GM04503 (cell line): ENCODE results near the gene SLC39A2.
"Not testable (repeated sequence)": the region's sequence is repeated elsewhere in the genome, so short reads cannot be mapped to it uniquely, and the experiment has no call there.

Experiments
- DNase-seq: peaks from one replicate; pipeline ENCODE4 v3.0.0-alpha.2; 2012; ENCODE audit warnings: low read depth

Gene SLC39A2, protein sequence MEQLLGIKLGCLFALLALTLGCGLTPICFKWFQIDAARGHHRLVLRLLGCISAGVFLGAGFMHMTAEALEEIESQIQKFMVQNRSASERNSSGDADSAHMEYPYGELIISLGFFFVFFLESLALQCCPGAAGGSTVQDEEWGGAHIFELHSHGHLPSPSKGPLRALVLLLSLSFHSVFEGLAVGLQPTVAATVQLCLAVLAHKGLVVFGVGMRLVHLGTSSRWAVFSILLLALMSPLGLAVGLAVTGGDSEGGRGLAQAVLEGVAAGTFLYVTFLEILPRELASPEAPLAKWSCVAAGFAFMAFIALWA

DNA sequence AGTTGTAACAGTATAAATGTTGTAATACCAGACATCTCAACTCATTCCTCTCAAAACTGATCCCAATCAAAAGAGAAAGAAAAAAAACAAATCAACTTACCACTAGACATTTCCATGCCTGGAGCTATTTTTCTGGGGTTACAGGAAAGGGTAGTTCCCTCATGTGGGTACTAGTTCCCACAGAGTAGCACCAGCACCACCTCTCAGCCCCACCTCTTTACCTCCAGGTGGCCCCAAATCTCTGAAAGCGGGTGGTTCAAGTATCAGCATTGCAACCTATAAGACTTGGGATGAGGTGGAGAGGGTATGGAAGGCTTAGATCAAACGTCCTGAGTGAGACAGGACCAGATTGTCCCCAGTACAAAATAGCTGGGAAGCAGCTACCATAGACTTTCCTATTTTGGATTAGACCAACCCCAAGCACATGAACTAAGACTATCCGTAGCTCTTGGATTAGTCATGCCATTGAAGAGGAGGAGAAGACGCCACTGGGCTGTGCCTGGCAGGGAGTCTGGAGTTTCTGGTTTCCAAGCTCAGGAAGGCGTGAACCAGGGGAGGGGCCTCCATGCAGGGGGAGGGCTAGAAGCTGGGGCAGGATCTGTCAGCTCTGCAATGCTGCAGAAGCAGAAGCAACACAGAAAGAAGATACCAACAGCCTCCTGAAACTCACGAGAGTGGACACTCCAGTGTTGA is at the start of gene SLC39A2:
Gene SLC39A2, plus strand, starts transcription at position 620 of the 693 bp plus-strand sequence. CDS start 154 bp downstream, outside the sequence.
- peak; percentile 60 for DNase-seq

DNA sequence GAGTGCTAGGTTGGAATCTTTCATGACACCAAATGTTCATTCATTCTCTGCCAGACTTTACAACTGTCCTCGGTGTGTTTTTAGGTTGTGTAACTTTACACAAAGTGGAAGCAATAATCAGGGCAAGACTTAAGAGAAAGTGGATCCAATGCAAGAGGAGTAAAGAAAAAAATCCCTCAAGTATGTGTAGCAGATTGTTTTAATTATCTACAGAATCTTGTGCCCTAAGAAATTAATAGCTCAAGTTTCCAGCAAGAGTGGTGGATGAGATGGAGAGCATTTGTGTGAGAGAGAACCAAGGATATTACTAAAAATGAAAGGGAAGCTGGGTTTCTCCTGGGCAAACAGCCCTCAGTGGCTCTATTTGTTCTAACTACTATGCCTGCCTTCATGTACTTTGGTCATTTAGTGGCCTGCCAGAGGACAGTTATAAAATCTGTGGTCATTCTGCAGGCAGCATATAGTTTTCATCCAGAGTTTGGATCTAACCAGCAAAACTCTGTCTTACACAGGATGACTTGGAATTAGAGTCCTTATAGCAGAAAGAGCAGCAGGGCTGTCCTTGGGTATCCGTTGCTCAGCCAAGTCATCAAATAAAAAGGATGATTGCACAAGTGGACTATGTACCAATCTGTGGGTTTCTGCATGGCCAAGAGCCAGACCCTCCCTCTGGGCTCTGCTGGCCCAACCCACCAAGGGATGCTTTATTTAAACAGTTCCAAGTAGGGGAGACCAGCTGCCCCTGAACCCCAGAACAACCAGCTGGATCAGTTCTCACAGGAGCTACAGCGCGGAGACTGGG is 44.2 kb upstream of the SLC39A2 start, which contains the start of gene RNASE2:
Gene RNASE2, plus strand, starts transcription at position 752 of the 802 bp plus-strand sequence. CDS start 285 bp downstream, outside the sequence.
- DNase-seq, result not testable (repeated sequence)

DNA sequence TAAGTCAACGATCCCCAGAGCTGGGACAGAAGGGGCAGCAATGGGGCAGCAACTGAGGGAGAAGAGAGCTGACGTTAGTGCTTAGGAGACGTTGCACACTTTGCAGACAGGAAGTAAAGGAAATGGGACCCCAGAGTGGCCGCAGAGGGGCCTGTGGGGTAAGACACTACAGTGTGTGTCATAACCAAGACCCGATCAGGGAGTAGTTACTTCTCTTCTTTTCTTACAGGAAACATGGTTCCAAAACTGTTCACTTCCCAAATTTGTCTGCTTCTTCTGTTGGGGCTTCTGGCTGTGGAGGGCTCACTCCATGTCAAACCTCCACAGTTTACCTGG is 43.6 kb upstream of the SLC39A2 start:
- DNase-seq, result not testable (repeated sequence)

DNA sequence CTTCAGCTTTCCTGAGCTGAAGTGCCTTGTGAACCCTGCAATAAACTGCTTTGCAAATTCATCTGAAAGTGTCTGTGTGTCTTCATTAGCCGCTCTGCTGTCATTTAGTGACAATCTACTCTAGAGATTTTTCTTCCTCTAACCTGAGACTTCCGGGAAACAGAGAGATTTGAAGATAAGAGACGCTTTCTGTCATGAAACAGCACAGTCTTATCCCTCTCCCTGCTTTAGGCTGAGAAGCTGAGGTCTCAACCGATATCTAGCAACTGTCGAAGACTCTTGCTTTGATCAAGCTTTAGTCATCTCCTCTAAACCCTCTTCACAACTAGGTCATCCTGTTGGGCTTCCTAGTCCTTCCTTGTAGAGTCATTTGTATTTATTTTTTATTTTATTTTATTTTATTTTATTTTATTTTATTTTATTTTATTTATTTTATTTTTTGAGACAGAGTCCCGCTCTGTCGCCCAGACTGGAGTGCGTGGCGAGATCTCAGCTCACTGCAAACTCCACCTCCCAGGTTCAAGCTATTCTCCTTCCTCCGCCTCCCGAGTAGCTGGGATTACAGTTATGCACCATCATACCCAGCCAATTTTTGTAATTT is 42.6 kb upstream of the SLC39A2 start:
- DNase-seq, result no peak

DNA sequence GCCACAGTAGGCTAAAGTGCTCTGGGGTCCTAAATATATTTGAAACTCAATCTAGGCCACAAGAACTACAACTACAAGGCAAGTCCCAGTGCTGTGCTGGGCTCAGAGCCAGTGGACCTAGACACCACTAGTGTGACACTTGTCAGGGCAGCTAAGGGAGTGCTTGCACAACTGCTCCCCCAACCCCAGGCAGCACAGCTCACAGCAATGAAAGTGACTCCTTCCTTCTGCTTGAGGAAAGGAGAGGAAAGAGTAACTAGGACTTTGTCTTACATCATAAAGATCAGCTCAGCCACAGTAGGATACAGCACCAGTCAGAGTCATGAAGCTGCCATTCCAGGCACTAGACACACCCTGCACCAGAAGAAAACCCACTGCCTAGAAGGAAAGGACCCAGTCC is 40.1 kb upstream of the SLC39A2 start:
- DNase-seq, result not testable (repeated sequence)

DNA sequence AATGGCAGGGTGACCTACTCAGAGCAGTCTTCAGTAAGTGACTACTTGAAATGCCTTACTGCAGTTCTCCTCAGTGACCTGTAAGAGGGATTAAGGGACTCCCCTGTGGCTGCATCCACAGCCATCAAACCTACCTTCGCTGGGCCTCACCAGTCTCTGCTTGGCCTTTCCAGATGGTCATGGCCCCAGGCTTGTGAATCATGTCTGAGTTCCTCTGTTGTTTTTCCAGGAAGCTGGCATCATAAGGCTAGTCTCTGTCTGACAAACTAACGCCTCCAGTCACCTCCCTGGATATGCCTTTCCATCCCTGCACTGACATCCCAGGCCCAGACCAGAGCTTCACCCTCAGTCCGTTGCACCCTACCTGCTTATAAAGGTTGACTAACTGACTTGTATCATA is 29.8 kb upstream of the SLC39A2 start:
- DNase-seq, result no peak

DNA sequence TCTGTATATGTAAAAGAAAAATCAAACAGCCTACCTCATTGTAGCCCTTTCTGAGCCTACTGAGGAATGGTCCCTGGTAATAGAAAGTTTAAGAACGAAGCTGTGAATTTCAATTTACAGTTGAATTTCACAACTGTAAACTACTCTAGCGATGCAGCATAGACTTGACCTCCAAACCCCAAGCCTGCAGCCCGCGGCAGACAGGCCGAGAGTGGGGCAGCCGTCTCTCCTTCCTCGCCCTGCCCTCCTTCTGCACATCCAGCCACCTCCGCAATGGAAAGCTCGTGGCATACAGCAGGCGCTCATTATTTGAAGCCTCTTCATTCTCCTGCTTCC is 28.5 kb upstream of the SLC39A2 start:
- DNase-seq, result no peak

DNA sequence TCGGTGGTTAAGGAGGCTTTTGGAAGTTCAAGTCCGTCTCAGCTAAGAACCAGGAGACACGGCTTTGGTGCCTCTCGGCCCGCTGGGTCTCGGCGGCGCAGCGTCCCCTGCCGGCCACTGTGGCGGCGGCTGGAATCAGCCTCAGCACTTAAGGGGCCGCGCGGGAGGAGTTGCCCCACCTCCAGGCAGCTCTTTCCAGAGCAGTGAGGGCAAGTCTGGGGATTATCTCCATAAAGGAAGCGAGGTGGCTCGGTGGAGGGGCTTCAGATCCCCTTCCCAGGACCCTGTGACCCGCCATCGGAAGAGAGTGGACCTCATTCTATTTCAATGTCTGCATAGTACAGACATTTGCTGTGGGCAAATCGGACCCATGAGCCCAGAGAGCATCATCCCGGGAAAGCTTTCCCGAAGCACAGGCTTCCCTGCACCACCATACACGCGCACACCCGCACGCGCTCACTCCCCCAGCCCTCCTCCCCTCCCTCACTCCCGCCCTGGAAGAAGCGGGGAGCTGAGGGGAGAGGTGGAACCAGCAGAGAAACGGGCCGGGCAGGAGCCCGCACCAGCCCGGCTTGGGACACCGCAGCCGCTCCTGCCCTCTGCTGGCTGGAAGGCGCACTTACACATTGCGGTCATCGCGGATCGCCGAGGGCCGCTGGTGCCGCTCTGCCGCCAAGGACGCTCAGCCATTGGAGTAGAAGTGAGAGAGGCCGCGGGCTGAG is 27.9 kb upstream of the SLC39A2 start:
- DNase-seq, result peak; percentile 28

DNA sequence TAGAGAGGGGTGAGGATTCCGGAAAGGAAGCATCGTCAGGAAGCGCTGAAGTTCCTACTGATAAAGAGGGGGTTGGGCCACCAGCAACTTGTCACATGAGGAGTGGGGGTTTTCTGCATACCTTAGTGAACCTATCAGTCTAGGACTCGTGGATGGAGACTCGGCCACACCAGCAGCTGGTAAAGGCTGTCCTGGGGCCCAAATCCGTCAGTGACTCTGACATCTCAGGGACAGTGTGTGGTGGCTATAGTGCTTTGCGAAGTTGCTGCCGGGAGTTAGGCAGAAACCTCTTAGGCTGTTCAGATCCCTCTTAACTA is 27.4 kb upstream of the SLC39A2 start:
- DNase-seq, result no peak

DNA sequence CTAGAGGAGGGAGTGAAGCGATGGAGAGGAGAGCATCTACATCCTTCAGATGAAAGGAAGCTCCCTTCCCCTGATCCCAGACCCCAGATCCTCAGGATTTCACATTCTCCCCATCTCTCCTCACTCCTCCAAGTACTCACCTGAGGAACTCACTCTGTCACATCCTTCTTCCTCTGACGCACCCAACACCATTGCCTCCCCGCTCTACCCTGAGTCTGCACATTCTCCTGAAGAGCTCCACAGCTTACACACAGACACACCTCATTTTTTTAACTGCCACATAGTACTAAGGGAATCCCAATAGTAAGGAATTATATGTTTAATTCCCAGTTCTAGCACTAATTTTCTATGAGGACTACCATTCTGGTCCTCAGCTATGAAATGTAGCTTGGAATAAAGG is 25.6 kb upstream of the SLC39A2 start:
- DNase-seq, result no peak

DNA sequence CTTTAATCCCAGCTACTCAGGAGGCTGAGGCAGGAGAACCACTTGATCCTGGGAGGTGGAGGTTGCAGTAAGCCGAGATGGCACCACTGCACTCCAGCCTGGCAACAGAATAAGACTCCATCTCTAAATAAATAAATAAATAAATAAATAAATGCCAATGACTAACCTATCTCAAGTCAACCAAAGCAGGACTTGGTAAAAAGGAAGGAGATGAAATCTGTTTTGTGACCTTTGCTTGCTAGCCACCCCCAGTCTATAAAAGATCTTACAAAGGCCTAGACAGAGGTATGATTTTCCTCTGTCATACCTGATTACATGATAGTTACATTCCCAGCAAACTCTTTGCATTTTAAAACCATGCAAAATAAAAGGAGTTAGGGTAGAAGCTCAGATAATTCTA is 22.8 kb upstream of the SLC39A2 start:
- DNase-seq, result no peak

DNA sequence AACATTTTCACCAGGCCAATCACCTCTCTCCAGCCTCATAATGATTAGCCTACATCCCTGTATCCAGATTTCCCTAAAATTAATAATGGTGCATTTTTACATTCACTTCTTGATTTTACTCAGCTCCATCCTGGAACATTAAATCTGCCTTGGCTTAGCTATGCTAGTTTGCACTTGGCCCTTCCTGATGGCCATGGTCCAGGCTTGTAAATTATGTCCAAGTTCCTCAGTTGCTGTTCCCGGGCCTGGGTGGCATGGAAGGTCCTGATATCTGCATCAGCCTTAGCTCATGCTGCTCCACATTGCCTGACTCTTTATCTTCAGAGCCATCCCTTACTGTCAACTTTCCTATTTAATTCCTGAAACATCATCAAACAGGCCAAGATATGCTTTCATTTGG is 20.4 kb upstream of the SLC39A2 start:
- DNase-seq, result no peak

DNA sequence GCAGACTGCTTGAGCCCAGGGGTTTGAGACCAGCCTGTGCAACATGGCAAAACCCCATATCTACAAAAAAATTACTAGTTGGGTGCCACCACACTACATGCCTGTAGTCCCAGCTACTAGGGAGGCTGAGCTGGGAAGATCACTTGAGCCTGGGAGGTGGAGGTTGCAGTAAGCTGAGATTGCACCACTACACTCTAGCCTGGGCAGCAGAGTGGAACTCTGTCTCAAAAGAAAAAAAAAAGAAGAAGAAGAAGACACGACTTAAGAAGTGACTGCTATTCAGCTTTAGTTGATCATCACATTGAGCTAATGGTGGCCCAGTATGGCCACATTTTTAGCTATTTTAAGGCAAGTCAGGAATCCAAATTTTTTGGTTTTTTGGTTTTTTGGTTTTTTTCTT is 18.2 kb upstream of the SLC39A2 start:
- no peak for DNase-seq

DNA sequence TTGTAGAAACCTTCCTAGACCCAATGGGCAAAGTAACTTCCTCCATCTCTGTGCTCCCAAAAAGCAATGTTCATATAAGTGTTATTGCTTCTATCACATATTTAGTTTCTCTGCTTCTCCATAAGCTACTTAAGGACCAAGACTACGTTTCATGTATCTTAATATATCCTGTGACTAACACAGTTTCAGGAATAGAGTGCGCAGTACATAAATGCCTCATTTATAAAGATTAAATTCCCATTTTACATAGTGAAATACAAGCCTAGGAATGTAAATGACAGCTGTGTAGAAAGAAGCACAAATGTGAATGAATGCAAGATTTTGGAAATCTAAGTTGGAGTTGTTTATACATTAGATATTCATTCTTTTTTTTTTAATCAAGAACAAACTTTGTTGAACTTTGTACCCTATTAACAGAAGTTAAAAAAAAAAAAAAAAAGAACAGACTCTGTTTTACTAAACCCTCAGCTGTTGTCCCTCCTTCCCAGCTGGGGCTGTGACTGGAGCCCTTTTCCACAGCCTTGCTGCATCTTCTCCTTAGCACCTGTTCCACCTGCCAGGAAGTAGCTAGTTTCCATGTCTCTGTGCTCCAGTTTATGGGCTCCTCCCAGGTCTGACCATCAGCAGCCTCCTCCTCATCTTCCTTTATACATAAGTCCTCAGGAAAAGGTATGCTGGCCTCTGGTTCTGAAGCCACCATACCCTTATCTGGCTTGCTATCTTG is 16.3 kb upstream of the SLC39A2 start:
- DNase-seq, result no peak

DNA sequence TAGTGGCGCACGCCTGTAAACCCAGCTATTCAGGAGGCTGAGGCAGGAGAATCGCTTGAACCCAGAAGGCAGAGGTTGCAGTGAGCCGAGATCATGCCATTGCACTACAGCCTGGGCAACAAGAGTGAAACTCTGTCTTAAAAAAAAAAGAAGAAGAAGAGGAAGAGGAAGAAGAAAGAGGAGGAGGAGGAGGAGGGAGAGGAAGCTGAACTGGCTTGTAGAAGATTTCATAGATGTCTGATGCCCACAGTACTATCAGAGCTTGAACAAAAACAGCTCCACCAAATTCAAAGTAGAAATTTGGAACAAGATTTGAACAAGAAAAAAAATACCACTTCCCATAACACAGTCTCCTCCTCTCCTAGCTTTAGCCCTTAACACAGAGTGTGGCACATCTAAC is 13.4 kb upstream of the SLC39A2 start:
- not testable (repeated sequence) for DNase-seq

DNA sequence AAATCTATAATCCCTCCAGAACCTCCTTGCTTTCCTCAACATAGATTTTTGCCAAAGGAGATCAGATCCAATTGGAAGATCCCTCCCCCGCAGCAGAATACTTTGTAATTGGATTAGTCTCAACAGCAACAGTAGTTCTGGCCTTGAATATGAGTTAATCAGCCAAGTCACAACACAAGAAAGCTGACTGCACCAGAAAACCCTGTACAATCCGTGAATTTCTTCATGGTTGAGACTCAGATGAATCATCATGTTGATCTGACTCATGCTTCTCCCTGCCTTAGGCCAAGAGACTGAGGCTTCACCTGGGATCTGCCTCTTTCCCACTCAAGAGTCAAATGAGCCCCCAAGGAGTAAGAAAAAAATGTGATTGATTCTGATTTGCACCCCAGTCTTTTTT is 12.3 kb upstream of the SLC39A2 start:
- peak; percentile 93 for DNase-seq

DNA sequence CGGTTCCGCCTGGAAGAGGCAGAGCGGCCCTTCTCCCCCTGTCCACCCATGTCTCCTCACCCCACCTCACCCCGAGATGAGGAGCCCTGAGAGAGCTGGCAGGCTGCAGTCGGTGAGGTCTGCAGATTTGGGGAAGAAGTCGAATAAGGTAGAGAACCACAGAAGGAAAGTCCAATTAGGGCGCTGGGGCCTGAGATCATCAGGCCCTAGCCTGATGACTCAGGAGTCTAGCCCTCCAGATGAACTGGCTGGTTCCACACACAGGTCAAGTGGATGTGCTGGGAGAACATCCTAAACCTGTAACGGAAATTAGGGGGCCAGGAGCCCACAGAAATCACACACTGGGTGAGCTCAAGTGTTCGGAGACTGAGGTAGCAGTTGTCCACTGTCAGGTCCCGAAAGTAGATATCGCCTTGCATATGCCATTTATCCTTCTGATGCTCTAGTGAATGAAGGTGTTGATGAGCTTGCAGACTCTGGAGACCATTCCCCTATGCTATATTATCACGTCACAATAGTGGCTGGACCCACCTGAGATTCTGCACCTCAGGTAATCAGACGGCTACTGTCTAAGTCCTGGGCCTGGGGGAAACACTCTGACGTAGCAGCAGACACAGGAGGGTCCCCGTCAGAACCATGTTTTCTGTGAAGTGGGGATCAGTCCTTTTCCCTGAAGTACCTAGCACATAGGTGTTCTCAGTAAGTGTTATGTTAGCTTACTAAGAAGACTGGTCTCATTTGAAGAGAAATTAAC is 10.2 kb upstream of the SLC39A2 start:
- no peak for DNase-seq

DNA sequence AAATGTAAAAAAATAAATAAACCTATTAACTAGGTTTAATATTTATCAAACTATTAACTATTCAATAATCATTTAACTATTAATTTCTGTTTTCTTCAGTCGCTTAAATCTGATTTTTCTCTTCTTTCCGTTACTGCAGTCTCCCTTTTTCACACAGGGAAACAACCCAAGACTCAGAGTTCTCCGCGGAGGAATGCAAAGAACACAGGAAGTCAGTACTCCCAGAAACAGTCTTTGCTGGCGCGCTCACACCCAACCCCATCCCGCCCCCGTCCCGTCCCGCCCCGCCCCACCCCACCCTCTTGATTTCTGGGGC is 9.7 kb upstream of the SLC39A2 start:
- DNase-seq, result no peak

DNA sequence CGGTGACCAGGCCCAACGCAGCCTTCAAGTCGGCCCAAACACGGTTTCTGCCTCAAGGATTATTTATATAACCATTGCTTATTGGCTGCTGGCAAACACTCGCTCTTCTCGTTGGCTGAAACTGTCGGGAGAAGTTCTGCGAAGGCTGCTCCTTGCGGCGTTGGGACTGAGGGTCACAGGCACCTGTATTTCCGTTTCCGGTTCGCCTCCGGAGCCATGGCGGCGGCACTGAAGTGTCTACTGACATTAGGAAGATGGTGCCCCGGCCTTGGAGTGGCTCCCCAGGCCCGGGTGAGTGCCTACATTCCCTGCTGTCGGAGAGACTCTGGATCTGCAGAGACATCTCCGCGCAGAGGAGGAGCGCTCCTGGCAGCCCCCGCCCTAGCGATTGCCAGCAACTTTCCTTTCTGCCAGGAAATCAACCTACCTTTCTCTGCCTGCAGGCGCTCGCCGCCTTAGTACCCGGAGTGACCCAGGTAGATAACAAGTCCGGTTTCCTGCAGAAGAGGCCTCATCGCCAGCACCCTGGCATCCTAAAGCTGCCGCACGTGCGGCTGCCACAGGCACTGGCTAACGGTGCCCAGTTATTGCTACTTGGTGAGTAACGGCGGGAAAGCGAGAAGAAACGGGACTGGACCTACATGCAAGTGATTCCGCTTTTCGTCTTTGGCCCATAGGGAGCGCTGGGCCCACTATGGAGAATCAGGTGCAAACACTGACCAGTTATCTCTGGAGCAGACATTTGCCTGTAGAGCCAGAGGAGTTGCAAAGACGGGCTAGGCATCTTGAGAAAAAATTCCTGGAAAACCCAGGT is 9.1 kb upstream of the SLC39A2 start, which contains the start of gene METTL17:
Gene METTL17, plus strand, starts transcription at position 194 of the 814 bp plus-strand sequence. Its CDS starts 23 bp downstream, at position 217.
- peak; percentile 94 for DNase-seq

DNA sequence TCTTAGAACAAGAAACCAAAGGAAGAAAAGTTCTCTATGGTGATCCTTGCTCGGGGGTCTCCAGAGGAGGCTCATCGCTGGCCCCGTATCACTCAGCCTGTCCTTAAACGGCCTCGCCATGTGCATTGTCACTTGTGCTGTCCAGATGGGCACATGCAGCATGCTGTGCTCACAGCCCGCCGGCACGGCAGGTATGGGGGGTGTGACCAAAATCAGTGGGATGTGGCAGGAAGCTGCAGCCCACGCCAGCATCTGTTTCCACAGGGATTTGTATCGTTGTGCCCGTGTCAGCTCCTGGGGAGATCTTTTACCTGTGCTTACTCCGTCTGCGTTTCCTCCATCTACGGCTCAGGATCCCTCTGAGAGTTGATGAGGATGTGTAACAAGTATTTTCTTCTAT is 2.6 kb upstream of the SLC39A2 start:
- DNase-seq, result no peak
